ENCODE results near the gene POC1B. TPM values are rescaled to one million over a fixed set of nuclear protein-coding genes. Genes with fewer than 3 reads are reported as not detected.

Gene POC1B
- total RNA-seq, 1 experiment from 2014 or later, result 17.8 TPM

GRCh38 chr12:89552376-89552775 is 26.5 kb upstream of the POC1B start (continued):
- TF ChIP-seq CTCF (IDR thresholded peaks at IDR 0.05) (no peak), USF2 (CRISPR knock-in tag; IDR thresholded peaks at IDR 0.05) (no peak)

GRCh38 chr12:89551747-89552146 is 25.9 kb upstream of the POC1B start:
- no peak for ATAC-seq
- ChIA-PET POLR2A (no interaction called here), CTCF (no interaction called here)
- no peak for TF ChIP-seq JUN (CRISPR knock-in tag; IDR thresholded peaks at IDR 0.05)
- no peak for TF ChIP-seq AR (CRISPR knock-in tag; IDR thresholded peaks at IDR 0.05)
- no peak for TF ChIP-seq HMGXB4 (CRISPR knock-in tag; IDR thresholded peaks at IDR 0.05)
- TF ChIP-seq NFE2L1 (CRISPR knock-in tag; IDR thresholded peaks at IDR 0.05), result no peak
- no peak for TF ChIP-seq PRDM15 (CRISPR knock-in tag; IDR thresholded peaks at IDR 0.05)
- Mint-ChIP-seq H3K27ac (no peak overlapping the region), H3K9me3 (peaks cover 16% of the 10 kb centered on the region), H3K36me3 (no peaks in the 10 kb centered on the region), H3K27me3 (ENCODE audit: low read depth) (no peaks in the 10 kb centered on the region), H3K4me3 (no peak overlapping the region), H3K4me1 (no peaks in the 10 kb centered on the region; the same call in 1 of the 2 replicates)
- DNase-seq (ENCODE audit: low spot score), result no peak

- Mint-ChIP-seq H3K27me3 (ENCODE audit: low read depth) (no peaks in the 10 kb centered on the region), H3K4me3 (no peak overlapping the region), H3K36me3 (no peaks in the 10 kb centered on the region), H3K9me3 (peaks cover 3% of the 10 kb centered on the region; the same call in 1 of the 2 replicates), H3K27ac (no peak overlapping the region), H3K4me1 (peaks cover 4% of the 10 kb centered on the region)
- TF ChIP-seq PRRX2 (CRISPR knock-in tag; IDR thresholded peaks at IDR 0.05) (no peak), MXD4 (CRISPR knock-in tag; IDR thresholded peaks at IDR 0.05; ENCODE audit: borderline replicate concordance) (no peak), ZBTB21 (CRISPR knock-in tag; IDR thresholded peaks at IDR 0.05; ENCODE audit: borderline replicate concordance) (no peak), ZNF219 (CRISPR knock-in tag; IDR thresholded peaks at IDR 0.05; ENCODE audit: borderline replicate concordance) (no peak), STAT6 (CRISPR knock-in tag; conservative IDR thresholded peaks at IDR 0.05; ENCODE audit: low read depth) (no peak)
- ATAC-seq, result no peak
- ChIA-PET POLR2A (interaction anchor here (0.6 kb wide), 1 partner anchor 18 kb away, joined by 3 read pairs; no protein-coding TSS in a partner anchor), CTCF (no interaction called here)
- DNase-seq (ENCODE audit: low spot score), result no peak
Observed at GRCh38 chr12:89547101-89547500, 21.3 kb upstream of the POC1B start.

Measured in WTC11 (cell line).